K562 treated with DMSO at 1 percent for 4 hours (cell line): ENCODE measurements around the gene DGCR2. TPM values are rescaled to one million over a fixed set of nuclear protein-coding genes. Genes with fewer than 3 reads are reported as not detected.

Experiments
- total RNA-seq: library from RNA; unstranded; fragments of 300-600 nt; gene quantifications from 2 replicates; pipeline ENCODE4 v1.2.3, GENCODE V29; 2022; ENCODE audit not compliant: insufficient read depth

The DGCR2 gene, protein sequence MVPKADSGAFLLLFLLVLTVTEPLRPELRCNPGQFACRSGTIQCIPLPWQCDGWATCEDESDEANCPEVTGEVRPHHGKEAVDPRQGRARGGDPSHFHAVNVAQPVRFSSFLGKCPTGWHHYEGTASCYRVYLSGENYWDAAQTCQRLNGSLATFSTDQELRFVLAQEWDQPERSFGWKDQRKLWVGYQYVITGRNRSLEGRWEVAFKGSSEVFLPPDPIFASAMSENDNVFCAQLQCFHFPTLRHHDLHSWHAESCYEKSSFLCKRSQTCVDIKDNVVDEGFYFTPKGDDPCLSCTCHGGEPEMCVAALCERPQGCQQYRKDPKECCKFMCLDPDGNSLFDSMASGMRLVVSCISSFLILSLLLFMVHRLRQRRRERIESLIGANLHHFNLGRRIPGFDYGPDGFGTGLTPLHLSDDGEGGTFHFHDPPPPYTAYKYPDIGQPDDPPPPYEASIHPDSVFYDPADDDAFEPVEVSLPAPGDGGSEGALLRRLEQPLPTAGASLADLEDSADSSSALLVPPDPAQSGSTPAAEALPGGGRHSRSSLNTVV
- 116 and 128 TPM in 2 replicates for total RNA-seq

DNA sequence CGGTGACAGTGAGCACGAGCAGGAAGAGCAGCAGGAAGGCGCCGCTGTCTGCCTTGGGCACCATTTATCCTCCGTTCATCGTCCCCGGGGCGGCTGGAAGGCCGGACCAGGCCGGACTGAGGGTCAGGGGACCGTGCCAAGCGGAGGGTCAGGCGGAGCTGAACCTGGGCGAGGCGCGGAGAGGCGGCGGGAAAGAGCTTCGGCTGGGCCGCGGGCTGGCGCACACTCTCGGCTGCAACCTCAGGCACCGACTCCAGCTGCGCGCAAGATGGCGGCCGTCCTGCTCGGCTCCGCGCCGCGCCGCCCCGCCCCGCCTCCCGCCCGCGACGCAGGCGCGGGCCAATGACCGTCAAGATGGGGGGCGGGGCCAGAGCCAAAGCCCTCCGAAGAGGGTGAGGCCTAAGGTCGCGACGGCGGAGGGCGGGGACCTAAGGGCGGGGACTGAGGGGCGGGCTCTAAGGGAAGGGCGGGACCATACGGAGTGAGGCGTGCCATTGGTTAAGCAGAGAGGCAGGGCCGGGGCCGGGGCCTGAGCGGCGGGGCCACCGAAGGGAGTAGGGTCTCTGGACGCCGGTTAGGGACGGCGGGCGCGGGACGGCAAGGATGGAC, at the start of gene DGCR2:
TSS of gene DGCR2 (minus strand) at position 270 of the 609 bp plus-strand sequence. CDS start at position 64, 206 bp downstream.

DNA sequence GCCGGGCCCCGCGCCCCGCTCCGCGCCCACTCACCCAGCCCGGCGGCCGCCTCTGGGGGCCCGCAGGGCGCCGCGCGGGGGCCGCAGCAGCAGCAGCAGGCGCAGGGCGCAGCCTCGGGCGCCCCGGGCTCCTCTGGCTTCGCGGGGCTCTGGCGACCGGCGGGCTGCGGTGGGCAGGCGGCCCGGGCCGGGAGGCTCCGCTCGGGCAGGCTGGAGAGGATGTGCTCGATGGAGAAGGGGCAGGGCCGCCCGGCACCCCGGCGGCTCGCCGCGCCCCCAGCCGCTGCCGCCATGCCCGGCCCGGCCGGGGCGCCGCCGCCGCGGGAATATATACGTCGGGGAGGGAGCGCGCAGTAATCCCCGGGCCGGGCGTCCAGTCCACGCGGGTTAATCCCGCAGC, 27.8 kb upstream of the DGCR2 start, which contains the start of gene GSC2:
TSS of gene GSC2 (minus strand) at position 302 of the 400 bp plus-strand sequence. CDS start at position 293, 9 bp downstream.

DNA sequence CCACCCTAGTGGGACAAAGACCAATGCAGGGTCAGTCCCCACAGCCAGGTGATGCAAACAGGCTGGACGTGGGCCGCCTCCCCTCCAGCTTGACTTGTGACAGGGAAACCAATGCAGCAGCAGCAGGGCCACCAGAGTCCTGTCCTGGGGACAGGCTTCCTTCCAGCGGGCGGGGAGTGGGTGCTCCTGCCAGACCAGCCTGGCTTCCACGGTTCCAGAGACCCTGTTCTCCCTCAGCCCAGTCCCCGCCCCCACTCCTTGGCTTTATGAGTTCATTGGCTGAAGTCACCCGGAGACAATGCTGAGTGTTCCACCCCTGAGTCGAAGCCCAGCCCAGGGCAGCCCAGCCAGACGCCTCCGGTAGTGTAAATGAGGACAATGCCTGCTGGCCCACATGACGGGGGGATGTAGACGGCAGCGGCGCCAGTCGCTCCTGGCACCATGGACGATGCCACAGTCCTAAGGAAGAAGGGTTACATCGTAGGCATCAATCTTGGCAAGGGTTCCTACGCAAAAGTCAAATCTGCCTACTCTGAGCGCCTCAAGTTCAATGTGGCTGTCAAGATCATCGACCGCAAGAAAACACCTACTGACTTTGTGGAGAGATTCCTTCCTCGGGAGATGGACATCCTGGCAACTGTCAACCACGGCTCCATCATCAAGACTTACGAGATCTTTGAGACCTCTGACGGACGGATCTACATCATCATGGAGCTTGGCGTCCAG, 8.9 kb upstream of the DGCR2 start, which contains the start of gene TSSK2:
TSS of gene TSSK2 (plus strand) at position 350 of the 726 bp plus-strand sequence. CDS start at position 442, 92 bp downstream.

Other genes starting within 250 kb of the DGCR2 start
- gene DGCR6, start 216.1 kb downstream of the DGCR2 start, total RNA-seq, result 0.31 and 0.62 TPM in 2 replicates
- gene PRODH, start 186.1 kb downstream of the DGCR2 start, total RNA-seq, result not detected in 2 replicates
- not detected in 2 replicates for gene TSSK2, start 8.9 kb upstream of the DGCR2 start, total RNA-seq
- 48.2 and 51.3 TPM in 2 replicates for gene ESS2, start 22.2 kb upstream of the DGCR2 start, total RNA-seq
- not detected in 2 replicates for gene GSC2, start 27.9 kb upstream of the DGCR2 start, total RNA-seq
- gene SLC25A1, start 56.3 kb upstream of the DGCR2 start, total RNA-seq, result 297 and 310 TPM in 2 replicates
- 21.7 and 22.6 TPM in 2 replicates for gene CLTCL1, start 169.3 kb upstream of the DGCR2 start, total RNA-seq